HepG2 (cell line): Measurements from ENCODE around the gene RAB40C. TPM values are rescaled to one million over a fixed set of nuclear protein-coding genes. Genes with fewer than 3 reads are reported as not detected.

Experiments used
- ARHGAP35 ChIP-seq: sonication (generic); formaldehyde crosslinking; IDR thresholded peaks from 2 replicates; pipeline ENCODE4 v1.9.0; 2022; ENCODE audit warnings: mild to moderate bottlenecking, inconsistent platforms, moderate library complexity, missing genetic modification reagents, borderline replicate concordance
- BRD4 ChIP-seq: sonication (generic); formaldehyde crosslinking; IDR thresholded peaks from 2 replicates; pipeline ENCODE4 v1.4.0; 2020; ENCODE audit warnings: missing genetic modification reagents
- GABPB1 ChIP-seq: IDR thresholded peaks from 2 replicates; pipeline ENCODE4 v1.6.1; 2016; ENCODE audit warnings: mild to moderate bottlenecking, missing genetic modification reagents, moderate library complexity, missing compliant biosample characterization
- MAF1 ChIP-seq: sonication (generic); formaldehyde crosslinking; IDR thresholded peaks from 2 replicates; pipeline ENCODE4 v1.5.0; 2020; ENCODE audit warnings: missing genetic modification reagents, borderline replicate concordance
- MTA3 ChIP-seq: sonication (generic); formaldehyde crosslinking; IDR thresholded peaks from 2 replicates; pipeline ENCODE4 v1.4.0; 2020; ENCODE audit warnings: missing genetic modification reagents
- NR1H2 ChIP-seq: sonication (generic); formaldehyde crosslinking; IDR thresholded peaks from 2 replicates; pipeline ENCODE4 v1.8.1; 2022; ENCODE audit warnings: low read depth, missing genetic modification reagents, borderline replicate concordance
- ZNF160 ChIP-seq: sonication (generic); formaldehyde crosslinking; IDR thresholded peaks from 2 replicates; pipeline ENCODE4 v1.8.0; 2022; ENCODE audit warnings: mild to moderate bottlenecking, inconsistent platforms, missing genetic modification reagents
- ZNF562 ChIP-seq: sonication (generic); formaldehyde crosslinking; IDR thresholded peaks from 2 replicates; pipeline ENCODE4 v1.8.0; 2022; ENCODE audit warnings: missing genetic modification reagents, borderline replicate concordance
- ZNF720 ChIP-seq: sonication (generic); formaldehyde crosslinking; IDR thresholded peaks from 2 replicates; pipeline ENCODE4 v1.4.0; 2020; ENCODE audit warnings: missing genetic modification reagents
- ZSCAN29 ChIP-seq: sonication (generic); formaldehyde crosslinking; conservative IDR thresholded peaks from 2 replicates; pipeline ENCODE4 v1.4.0; 2020; ENCODE audit warnings: mild to moderate bottlenecking, missing genetic modification reagents
- polyA plus RNA-seq, 8 experiments: library from polyadenylated mRNA; depleted of rRNA in 3 of 8; stranded (reverse) in 7 of 8; unstranded in 1 of 8; fragments of >200 nt; fragmentation: Illumina TruSeq in 4 of 8; extraction: Trizol in 4 of 8; gene quantifications; 2 replicates each; pipeline versions ENCODE4 v1.2.1 to v1.2.3, GENCODE V29; 2011 to 2016; ENCODE audit warnings: low read depth in 4 of 8, missing spikeins in 1 of 8, mixed read lengths in 1 of 8; ENCODE audit not compliant: insufficient read depth in 1 of 8
- total RNA-seq, 5 experiments: library from RNA; depleted of rRNA; stranded (reverse); fragments of >200 nt; fragmentation: Illumina TruSeq; extraction: Trizol; gene quantifications; 2 replicates each; pipeline ENCODE4 v1.2.3, GENCODE V29; 2016; ENCODE audit warnings: low read depth in 1 of 5
- TF ChIP-seq, protein P1 (sequence below): sonication (generic); formaldehyde crosslinking; IDR thresholded peaks from 2 replicates; pipeline ENCODE4 v1.4.0; 2020; ENCODE audit warnings: mild to moderate bottlenecking, missing genetic modification reagents
- TF ChIP-seq, protein P2 (sequence below): sonication (generic); formaldehyde crosslinking; IDR thresholded peaks from 2 replicates; pipeline ENCODE4 v1.4.0; 2020; ENCODE audit warnings: missing genetic modification reagents, borderline replicate concordance
- TF ChIP-seq, protein P3 (sequence below): sonication (generic); formaldehyde crosslinking; IDR thresholded peaks from 2 replicates; pipeline ENCODE4 v1.4.0; 2020; ENCODE audit warnings: missing genetic modification reagents
- TF ChIP-seq, protein P4 (sequence below): sonication (generic); formaldehyde crosslinking; IDR thresholded peaks from 2 replicates; pipeline ENCODE4 v1.5.1; 2020; ENCODE audit warnings: missing genetic modification reagents, mild to moderate bottlenecking, borderline replicate concordance
- TF ChIP-seq, protein P5 (sequence below): sonication (generic); formaldehyde crosslinking; conservative IDR thresholded peaks from 2 replicates; pipeline ENCODE4 v1.8.1; 2023; ENCODE audit warnings: missing genetic modification reagents
- TF ChIP-seq, protein P6 (sequence below): sonication (generic); formaldehyde crosslinking; IDR thresholded peaks from 2 replicates; pipeline ENCODE4 v1.5.1; 2020; ENCODE audit warnings: mild to moderate bottlenecking, missing genetic modification reagents, borderline replicate concordance

RAB40C gene
- total and polyA plus RNA-seq, 2 of the 13 experiments (the other 11 are each of a cell fraction or from before 2014, with no cell fraction given) = 7.7 to 11.5 TPM

DNA sequence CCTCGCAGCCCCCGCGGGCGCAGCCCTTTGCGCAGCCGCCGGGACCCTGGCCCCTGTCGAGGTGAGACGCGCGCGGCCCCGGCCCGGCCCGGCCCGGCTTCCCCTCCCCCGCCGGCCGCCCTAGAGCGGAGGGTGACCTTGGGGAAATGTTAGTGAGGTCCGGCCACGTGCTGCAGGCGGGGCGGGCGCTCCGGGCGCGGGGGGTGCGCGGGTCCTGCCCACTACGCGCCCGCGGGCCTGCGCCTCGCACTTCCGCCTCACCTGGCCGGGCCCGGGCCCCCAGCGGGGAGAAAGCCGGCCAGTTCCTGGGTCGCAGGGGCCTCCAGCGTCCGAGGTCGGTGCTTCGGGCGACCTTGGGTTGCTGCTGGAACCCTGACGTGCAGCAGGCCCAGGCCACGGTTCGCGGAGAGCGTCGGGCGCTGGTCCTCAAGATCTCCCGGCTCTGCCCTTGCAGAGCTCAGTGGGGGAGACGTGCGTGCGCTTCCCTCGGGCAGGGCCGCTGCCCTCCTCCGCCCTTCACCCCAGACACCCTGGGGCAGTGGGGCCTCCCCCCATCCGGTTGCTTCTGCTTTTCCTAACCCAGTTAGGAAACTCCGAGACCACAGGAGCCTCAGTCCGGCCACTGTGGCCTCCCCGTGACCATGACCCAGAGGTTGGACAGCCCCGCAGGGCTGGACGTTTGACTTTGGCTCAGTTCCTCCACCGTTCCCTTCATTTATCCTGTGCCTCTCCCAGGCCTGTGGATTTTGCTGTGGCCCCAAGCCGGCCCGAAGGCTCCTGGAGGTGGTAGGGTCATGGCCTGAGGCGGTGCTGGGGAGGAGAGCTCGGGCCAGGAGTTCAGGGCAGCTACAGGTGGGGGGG, 52.6 kb downstream of the RAB40C start (continued):
- TF ChIP-seq, protein P1, sequence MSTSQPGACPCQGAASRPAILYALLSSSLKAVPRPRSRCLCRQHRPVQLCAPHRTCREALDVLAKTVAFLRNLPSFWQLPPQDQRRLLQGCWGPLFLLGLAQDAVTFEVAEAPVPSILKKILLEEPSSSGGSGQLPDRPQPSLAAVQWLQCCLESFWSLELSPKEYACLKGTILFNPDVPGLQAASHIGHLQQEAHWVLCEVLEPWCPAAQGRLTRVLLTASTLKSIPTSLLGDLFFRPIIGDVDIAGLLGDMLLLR (CRISPR knock-in tag) = no peak; the same call in 1 of the 2 replicates
- TF ChIP-seq MTA3 (CRISPR knock-in tag) (no peak), ZSCAN29 (CRISPR knock-in tag) (no peak), ZNF720 (CRISPR knock-in tag) (no peak), GABPB1 (CRISPR knock-in tag) (peak; percentile 77), ARHGAP35 (CRISPR knock-in tag) (no peak), MAF1 (no peak), BRD4 (CRISPR knock-in tag) (0 out of 2 replicates have a peak, but pooled peaks have one; percentile 23), ZNF160 (CRISPR knock-in tag) (peak; percentile 63), NR1H2 (CRISPR knock-in tag) (no peak), ZNF562 (no peak)
- TF ChIP-seq, protein P2, sequence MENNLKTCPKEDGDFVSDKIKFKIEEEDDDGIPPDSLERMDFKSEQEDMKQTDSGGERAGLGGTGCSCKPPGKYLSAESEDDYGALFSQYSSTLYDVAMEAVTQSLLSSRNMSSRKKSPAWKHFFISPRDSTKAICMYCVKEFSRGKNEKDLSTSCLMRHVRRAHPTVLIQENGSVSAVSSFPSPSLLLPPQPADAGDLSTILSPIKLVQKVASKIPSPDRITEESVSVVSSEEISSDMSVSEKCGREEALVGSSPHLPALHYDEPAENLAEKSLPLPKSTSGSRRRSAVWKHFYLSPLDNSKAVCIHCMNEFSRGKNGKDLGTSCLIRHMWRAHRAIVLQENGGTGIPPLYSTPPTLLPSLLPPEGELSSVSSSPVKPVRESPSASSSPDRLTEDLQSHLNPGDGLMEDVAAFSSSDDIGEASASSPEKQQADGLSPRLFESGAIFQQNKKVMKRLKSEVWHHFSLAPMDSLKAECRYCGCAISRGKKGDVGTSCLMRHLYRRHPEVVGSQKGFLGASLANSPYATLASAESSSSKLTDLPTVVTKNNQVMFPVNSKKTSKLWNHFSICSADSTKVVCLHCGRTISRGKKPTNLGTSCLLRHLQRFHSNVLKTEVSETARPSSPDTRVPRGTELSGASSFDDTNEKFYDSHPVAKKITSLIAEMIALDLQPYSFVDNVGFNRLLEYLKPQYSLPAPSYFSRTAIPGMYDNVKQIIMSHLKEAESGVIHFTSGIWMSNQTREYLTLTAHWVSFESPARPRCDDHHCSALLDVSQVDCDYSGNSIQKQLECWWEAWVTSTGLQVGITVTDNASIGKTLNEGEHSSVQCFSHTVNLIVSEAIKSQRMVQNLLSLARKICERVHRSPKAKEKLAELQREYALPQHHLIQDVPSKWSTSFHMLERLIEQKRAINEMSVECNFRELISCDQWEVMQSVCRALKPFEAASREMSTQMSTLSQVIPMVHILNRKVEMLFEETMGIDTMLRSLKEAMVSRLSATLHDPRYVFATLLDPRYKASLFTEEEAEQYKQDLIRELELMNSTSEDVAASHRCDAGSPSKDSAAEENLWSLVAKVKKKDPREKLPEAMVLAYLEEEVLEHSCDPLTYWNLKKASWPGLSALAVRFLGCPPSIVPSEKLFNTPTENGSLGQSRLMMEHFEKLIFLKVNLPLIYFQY (CRISPR knock-in tag) = peak; percentile 95
- TF ChIP-seq, protein P3, sequence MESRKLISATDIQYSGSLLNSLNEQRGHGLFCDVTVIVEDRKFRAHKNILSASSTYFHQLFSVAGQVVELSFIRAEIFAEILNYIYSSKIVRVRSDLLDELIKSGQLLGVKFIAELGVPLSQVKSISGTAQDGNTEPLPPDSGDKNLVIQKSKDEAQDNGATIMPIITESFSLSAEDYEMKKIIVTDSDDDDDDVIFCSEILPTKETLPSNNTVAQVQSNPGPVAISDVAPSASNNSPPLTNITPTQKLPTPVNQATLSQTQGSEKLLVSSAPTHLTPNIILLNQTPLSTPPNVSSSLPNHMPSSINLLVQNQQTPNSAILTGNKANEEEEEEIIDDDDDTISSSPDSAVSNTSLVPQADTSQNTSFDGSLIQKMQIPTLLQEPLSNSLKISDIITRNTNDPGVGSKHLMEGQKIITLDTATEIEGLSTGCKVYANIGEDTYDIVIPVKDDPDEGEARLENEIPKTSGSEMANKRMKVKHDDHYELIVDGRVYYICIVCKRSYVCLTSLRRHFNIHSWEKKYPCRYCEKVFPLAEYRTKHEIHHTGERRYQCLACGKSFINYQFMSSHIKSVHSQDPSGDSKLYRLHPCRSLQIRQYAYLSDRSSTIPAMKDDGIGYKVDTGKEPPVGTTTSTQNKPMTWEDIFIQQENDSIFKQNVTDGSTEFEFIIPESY (CRISPR knock-in tag) = no peak; the same call in 1 of the 2 replicates
- TF ChIP-seq, protein P4, sequence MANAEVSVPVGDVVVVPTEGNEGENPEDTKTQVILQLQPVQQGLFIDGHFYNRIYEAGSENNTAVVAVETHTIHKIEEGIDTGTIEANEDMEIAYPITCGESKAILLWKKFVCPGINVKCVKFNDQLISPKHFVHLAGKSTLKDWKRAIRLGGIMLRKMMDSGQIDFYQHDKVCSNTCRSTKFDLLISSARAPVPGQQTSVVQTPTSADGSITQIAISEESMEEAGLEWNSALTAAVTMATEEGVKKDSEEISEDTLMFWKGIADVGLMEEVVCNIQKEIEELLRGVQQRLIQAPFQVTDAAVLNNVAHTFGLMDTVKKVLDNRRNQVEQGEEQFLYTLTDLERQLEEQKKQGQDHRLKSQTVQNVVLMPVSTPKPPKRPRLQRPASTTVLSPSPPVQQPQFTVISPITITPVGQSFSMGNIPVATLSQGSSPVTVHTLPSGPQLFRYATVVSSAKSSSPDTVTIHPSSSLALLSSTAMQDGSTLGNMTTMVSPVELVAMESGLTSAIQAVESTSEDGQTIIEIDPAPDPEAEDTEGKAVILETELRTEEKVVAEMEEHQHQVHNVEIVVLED (CRISPR knock-in tag) = no peak; the same call in none of the 2 replicates
- TF ChIP-seq, protein P5, sequence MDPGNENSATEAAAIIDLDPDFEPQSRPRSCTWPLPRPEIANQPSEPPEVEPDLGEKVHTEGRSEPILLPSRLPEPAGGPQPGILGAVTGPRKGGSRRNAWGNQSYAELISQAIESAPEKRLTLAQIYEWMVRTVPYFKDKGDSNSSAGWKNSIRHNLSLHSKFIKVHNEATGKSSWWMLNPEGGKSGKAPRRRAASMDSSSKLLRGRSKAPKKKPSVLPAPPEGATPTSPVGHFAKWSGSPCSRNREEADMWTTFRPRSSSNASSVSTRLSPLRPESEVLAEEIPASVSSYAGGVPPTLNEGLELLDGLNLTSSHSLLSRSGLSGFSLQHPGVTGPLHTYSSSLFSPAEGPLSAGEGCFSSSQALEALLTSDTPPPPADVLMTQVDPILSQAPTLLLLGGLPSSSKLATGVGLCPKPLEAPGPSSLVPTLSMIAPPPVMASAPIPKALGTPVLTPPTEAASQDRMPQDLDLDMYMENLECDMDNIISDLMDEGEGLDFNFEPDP (CRISPR knock-in tag) = no peak
- TF ChIP-seq, protein P6, sequence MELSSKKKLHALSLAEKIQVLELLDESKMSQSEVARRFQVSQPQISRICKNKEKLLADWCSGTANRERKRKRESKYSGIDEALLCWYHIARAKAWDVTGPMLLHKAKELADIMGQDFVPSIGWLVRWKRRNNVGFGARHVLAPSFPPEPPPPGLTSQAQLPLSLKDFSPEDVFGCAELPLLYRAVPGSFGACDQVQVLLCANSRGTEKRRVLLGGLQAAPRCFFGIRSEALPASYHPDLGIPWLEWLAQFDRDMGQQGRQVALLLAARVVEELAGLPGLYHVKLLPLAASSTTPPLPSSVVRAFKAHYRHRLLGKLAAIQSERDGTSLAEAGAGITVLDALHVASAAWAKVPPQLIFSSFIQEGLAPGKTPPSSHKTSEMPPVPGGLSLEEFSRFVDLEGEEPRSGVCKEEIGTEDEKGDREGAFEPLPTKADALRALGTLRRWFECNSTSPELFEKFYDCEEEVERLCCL = peak; percentile 34; the same call in 1 of the 2 replicates
